Stimulated activated CD4-positive, alpha-beta T cell treated with anti-CD3 and anti-CD28 coated beads, Interleukin-2, amount 100 ng/mL, for 4 hours (primary cell): Measurements from ENCODE around the gene HEMK1.
A peak's percentile ranks its signal among the peaks of the same experiment; 100 is the strongest.

ENCODE experiments used
- DNase-seq: peaks from one replicate; pipeline ENCODE4 v3.0.0-alpha.2; 2020; ENCODE audit warnings: low read depth

The HEMK1 gene

GRCh38 chr3:50573566-50574443 lies 4.5 kb downstream of the HEMK1 start:
- DNase-seq: peak; percentile 77

GRCh38 chr3:50574444-50574831 lies 5.1 kb downstream of the HEMK1 start:
- no peak for DNase-seq

GRCh38 chr3:50575372-50575771 lies 6.0 kb downstream of the HEMK1 start:
- DNase-seq: no peak

- no peak for DNase-seq
Measured at GRCh38 chr3:50577348-50577747, 8.0 kb downstream of the HEMK1 start.

GRCh38 chr3:50580683-50581458 lies 11.5 kb downstream of the HEMK1 start:
- no peak for DNase-seq

- no peak for DNase-seq
Measured at GRCh38 chr3:50581459-50581842, 12.1 kb downstream of the HEMK1 start.

GRCh38 chr3:50582083-50582482 lies 12.8 kb downstream of the HEMK1 start:
- DNase-seq: no peak

- no peak for DNase-seq
Measured at GRCh38 chr3:50583897-50584296, 14.6 kb downstream of the HEMK1 start.

- no peak for DNase-seq
Measured at GRCh38 chr3:50584391-50584790, 15.1 kb downstream of the HEMK1 start.

- no peak for DNase-seq
Measured at GRCh38 chr3:50585919-50586762, 16.8 kb downstream of the HEMK1 start.

GRCh38 chr3:50586763-50587070 lies 17.4 kb downstream of the HEMK1 start:
- DNase-seq: no peak

GRCh38 chr3:50587373-50587772 lies 18.1 kb downstream of the HEMK1 start:
- DNase-seq: no peak

GRCh38 chr3:50587806-50588758 lies 18.8 kb downstream of the HEMK1 start:
- DNase-seq: peak; percentile 67

GRCh38 chr3:50588759-50589433 lies 19.6 kb downstream of the HEMK1 start:
- no peak for DNase-seq

GRCh38 chr3:50591196-50591741 lies 21.9 kb downstream of the HEMK1 start:
- DNase-seq: no peak

- no peak for DNase-seq
Measured at GRCh38 chr3:50592568-50592967, 23.2 kb downstream of the HEMK1 start.

GRCh38 chr3:50594253-50594785 lies 25.0 kb downstream of the HEMK1 start:
- DNase-seq: no peak

- DNase-seq: no peak
Measured at GRCh38 chr3:50599115-50599715, 29.9 kb downstream of the HEMK1 start.

- DNase-seq: no peak
Measured at GRCh38 chr3:50599716-50600118, 30.4 kb downstream of the HEMK1 start.
